ENCODE measurements around the gene WDR20. TPM values are rescaled to one million over a fixed set of nuclear protein-coding genes. Genes with fewer than 3 reads are reported as not detected.

WDR20 gene
- total RNA-seq, 1 donor from 2014 or later: 44.8 TPM

DNA sequence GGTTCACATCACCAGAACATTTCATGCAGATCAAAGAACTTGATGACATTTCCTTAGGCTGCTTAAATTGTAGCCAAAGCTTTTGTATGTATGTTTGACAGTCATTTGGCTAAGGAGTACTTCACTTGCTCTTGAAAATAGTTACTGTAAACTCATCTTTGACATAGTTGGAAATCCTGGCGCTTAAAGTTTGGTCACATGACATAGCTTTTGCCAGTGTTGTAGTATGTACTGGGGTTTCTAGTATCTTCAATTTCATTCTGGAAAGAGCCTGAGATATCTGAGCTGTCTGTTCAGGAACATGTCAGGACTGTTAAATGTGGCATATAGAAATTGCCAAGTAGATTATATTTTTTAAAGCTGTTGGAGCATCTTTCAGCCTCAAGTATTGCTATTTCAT lies 55.7 kb downstream of the WDR20 start:
- intact Hi-C loops (cut with DNase I): no loop called here
- H3K4me1 ChIP-seq: no peaks in the 10 kb centered on the region
- H3K36me3 ChIP-seq: peaks cover 9 to 39% of the 10 kb centered on the region in 2 donors
- H3K4me3 ChIP-seq: no peak overlapping the region
- no peaks in the 10 kb centered on the region for H3K9me3 ChIP-seq
- no peaks in the 10 kb centered on the region for H3K27me3 ChIP-seq
- no peak for TF ChIP-seq CTCF (IDR thresholded peaks at IDR 0.05)
- no peak for DNase-seq (ENCODE audit: low spot score in 2 of 2)
- no peak overlapping the region for H3K27ac ChIP-seq

- intact Hi-C loops (cut with DNase I): no loop called here
- Histone ChIP-seq H3K27me3 (no peaks in the 10 kb centered on the region), H3K27ac (no peak overlapping the region), H3K36me3 (peaks cover 9 to 42% of the 10 kb centered on the region in 2 donors), H3K9me3 (no peaks in the 10 kb centered on the region), H3K4me3 (no peak overlapping the region), H3K4me1 (no peaks in the 10 kb centered on the region)
- TF ChIP-seq CTCF (IDR thresholded peaks at IDR 0.05): no peak
- no peak for DNase-seq (ENCODE audit: low spot score in 2 of 2)
Measured at GRCh38 chr14:102196039-102196901, 56.6 kb downstream of the WDR20 start.

DNA sequence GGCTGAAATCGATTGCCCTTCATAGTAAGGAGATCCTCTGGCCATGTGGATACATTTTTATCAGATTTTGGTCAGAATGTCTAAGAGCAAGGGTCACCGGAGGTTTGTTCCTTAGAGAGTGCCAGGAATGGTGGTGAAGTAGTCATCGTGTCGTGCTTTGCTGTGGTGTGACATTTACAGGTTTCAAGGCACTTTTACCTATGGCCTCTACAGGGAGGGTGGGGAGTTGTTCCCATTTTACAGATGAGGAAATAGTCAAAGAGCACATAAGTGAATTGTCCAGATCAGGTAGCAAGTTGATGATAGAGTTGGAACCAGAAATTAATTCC lies 57.2 kb downstream of the WDR20 start:
- no peak for DNase-seq (ENCODE audit: low spot score in 2 of 2)
- no peak overlapping the region for H3K27ac ChIP-seq
- TF ChIP-seq CTCF (IDR thresholded peaks at IDR 0.05): no peak
- peaks cover 9 to 42% of the 10 kb centered on the region in 2 donors for H3K36me3 ChIP-seq
- no peaks in the 10 kb centered on the region for H3K9me3 ChIP-seq
- no peaks in the 10 kb centered on the region for H3K4me1 ChIP-seq
- no peak overlapping the region for H3K4me3 ChIP-seq
- intact Hi-C loops (cut with DNase I): no loop called here
- no peaks in the 10 kb centered on the region for H3K27me3 ChIP-seq

- Histone ChIP-seq H3K27me3 (no peaks in the 10 kb centered on the region), H3K4me1 (no peaks in the 10 kb centered on the region), H3K4me3 (no peak overlapping the region), H3K27ac (no peak overlapping the region), H3K9me3 (no peaks in the 10 kb centered on the region), H3K36me3 (peaks cover 9 to 42% of the 10 kb centered on the region in 2 donors)
- no peak for TF ChIP-seq CTCF (IDR thresholded peaks at IDR 0.05)
- intact Hi-C loops (cut with DNase I): no loop called here
- no peak for DNase-seq (ENCODE audit: low spot score in 2 of 2)
Measured at GRCh38 chr14:102197317-102197853, 57.7 kb downstream of the WDR20 start.

- no peak overlapping the region for H3K27ac ChIP-seq
- DNase-seq (ENCODE audit: low spot score in 2 of 2): no peak
- no peak overlapping the region for H3K4me3 ChIP-seq
- no peaks in the 10 kb centered on the region for H3K4me1 ChIP-seq
- no peak for TF ChIP-seq CTCF (IDR thresholded peaks at IDR 0.05)
- H3K36me3 ChIP-seq: peaks cover 17 to 47% of the 10 kb centered on the region in 2 donors
- intact Hi-C loops (cut with DNase I): no loop called here
- H3K9me3 ChIP-seq: no peaks in the 10 kb centered on the region
- H3K27me3 ChIP-seq: no peaks in the 10 kb centered on the region
Measured at GRCh38 chr14:102200690-102201352, 61.1 kb downstream of the WDR20 start.
